HepG2 (cell line): ENCODE measurements around the gene SPINT4. TPM values are rescaled to one million over a fixed set of nuclear protein-coding genes. Genes with fewer than 3 reads are reported as not detected.
A peak's percentile ranks its signal among the peaks of the same experiment; 100 is the strongest.

Experiments used
- KDM3A ChIP-seq: IDR thresholded peaks from 2 replicates; pipeline ENCODE4 v1.6.1; 2018; ENCODE audit warnings: low read depth, missing compliant biosample characterization
- KLF12 ChIP-seq: sonication (generic); formaldehyde crosslinking; IDR thresholded peaks from 2 replicates; pipeline ENCODE4 v1.4.0; 2020; ENCODE audit warnings: missing genetic modification reagents, borderline replicate concordance
- MEIS1 ChIP-seq: sonication (generic); formaldehyde crosslinking; IDR thresholded peaks from 2 replicates; pipeline ENCODE4 v1.9.0; 2021; ENCODE audit warnings: mild to moderate bottlenecking, missing genetic modification reagents, moderate library complexity, borderline replicate concordance
- MYNN ChIP-seq: sonication (generic); formaldehyde crosslinking; IDR thresholded peaks from 2 replicates; pipeline ENCODE4 v1.4.0; 2020; ENCODE audit warnings: mild to moderate bottlenecking, low read depth, missing genetic modification reagents
- RFXAP ChIP-seq: sonication (generic); formaldehyde crosslinking; IDR thresholded peaks from 2 replicates; pipeline ENCODE4 v1.4.0; 2020; ENCODE audit warnings: missing genetic modification reagents, borderline replicate concordance
- SAFB2 ChIP-seq: sonication (generic); formaldehyde crosslinking; IDR thresholded peaks from 2 replicates; pipeline ENCODE4 v1.5.1; 2020; ENCODE audit warnings: missing genetic modification reagents, low read depth, mild to moderate bottlenecking, borderline replicate concordance
- SOX13 ChIP-seq, 3 experiments: fragments of 450-650 bp in 1 of 3; sonication (generic) in 1 of 3; formaldehyde crosslinking in 1 of 3; IDR thresholded peaks in 2 of 3; conservative IDR thresholded peaks in 1 of 3; 2 replicates each; pipeline versions ENCODE4 v1.5.0 to v1.6.1; 2016 to 2020; ENCODE audit warnings: antibody characterized with exemption in 1 of 3, mild to moderate bottlenecking in 1 of 3, missing compliant biosample characterization in 1 of 3, missing genetic modification reagents in 1 of 3, moderate library complexity in 1 of 3
- SSRP1 ChIP-seq: IDR thresholded peaks from 2 replicates; pipeline ENCODE4 v1.6.1; 2016; ENCODE audit warnings: control low read depth
- YY1 ChIP-seq: IDR thresholded peaks from 2 replicates; pipeline ENCODE4 v1.6.1; 2011; ENCODE audit warnings: low read length, low read depth, moderate library complexity, mild to moderate bottlenecking; ENCODE audit not compliant: insufficient read depth, insufficient replicate concordance
- ZNF333 ChIP-seq: sonication (generic); formaldehyde crosslinking; IDR thresholded peaks from 2 replicates; pipeline ENCODE4 v1.4.0; 2020; ENCODE audit warnings: mild to moderate bottlenecking, missing genetic modification reagents, borderline replicate concordance
- ZNF737 ChIP-seq: sonication (generic); formaldehyde crosslinking; IDR thresholded peaks from 2 replicates; pipeline ENCODE4 v1.5.0; 2020; ENCODE audit warnings: missing genetic modification reagents, mild to moderate bottlenecking, borderline replicate concordance
- ZNF776 ChIP-seq: sonication (generic); formaldehyde crosslinking; IDR thresholded peaks from 2 replicates; pipeline ENCODE4 v1.4.0; 2020; ENCODE audit warnings: mild to moderate bottlenecking, missing genetic modification reagents
- polyA plus RNA-seq, 8 experiments: library from polyadenylated mRNA; depleted of rRNA in 3 of 8; stranded (reverse) in 7 of 8; unstranded in 1 of 8; fragments of >200 nt; fragmentation: Illumina TruSeq in 4 of 8; extraction: Trizol in 4 of 8; gene quantifications; 2 replicates each; pipeline versions ENCODE4 v1.2.1 to v1.2.3, GENCODE V29; 2011 to 2016; ENCODE audit warnings: low read depth in 4 of 8, missing spikeins in 1 of 8, mixed read lengths in 1 of 8; ENCODE audit not compliant: insufficient read depth in 1 of 8
- total RNA-seq, 5 experiments: library from RNA; depleted of rRNA; stranded (reverse); fragments of >200 nt; fragmentation: Illumina TruSeq; extraction: Trizol; gene quantifications; 2 replicates each; pipeline ENCODE4 v1.2.3, GENCODE V29; 2016; ENCODE audit warnings: low read depth in 1 of 5
- TF ChIP-seq, protein P1 (sequence below): sonication (generic); formaldehyde crosslinking; conservative IDR thresholded peaks from 2 replicates; pipeline ENCODE4 v1.4.0; 2020; ENCODE audit warnings: missing genetic modification reagents
- TF ChIP-seq, protein P2 (sequence below): sonication (generic); formaldehyde crosslinking; IDR thresholded peaks from 2 replicates; pipeline ENCODE4 v1.4.0; 2020; ENCODE audit warnings: missing genetic modification reagents
- TF ChIP-seq, protein P3 (sequence below): sonication (generic); formaldehyde crosslinking; IDR thresholded peaks from 2 replicates; pipeline ENCODE4 v1.4.0; 2020; ENCODE audit warnings: missing genetic modification reagents
- TF ChIP-seq, protein P4 (sequence below): sonication (generic); formaldehyde crosslinking; IDR thresholded peaks from 2 replicates; pipeline ENCODE4 v1.4.0; 2020; ENCODE audit warnings: missing genetic modification reagents, borderline replicate concordance

SPINT4 gene
- total and polyA plus RNA-seq, 2 of the 13 experiments (the other 11 are each of a cell fraction or from before 2014, with no cell fraction given): not detected

DNA sequence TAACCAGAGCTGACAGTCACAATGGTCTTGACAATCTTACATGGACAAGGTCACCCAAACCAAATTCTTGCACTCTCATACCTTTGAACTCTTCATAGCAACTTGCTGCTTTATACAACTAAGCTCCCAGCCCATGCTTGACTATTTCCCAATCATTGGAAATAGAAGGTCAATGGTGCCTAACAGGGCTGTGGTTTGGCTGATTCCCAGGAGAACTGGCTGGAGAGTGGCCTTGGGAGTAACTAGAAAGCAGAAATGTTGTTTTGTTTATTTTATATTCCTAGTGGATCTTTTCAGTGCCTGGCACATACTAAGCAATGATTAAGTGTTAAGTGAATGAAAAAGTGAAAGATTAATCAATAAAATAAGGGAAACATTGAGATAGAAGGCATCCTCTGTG lies 3.0 kb downstream of the SPINT4 start (continued):
- TF ChIP-seq, protein P1, sequence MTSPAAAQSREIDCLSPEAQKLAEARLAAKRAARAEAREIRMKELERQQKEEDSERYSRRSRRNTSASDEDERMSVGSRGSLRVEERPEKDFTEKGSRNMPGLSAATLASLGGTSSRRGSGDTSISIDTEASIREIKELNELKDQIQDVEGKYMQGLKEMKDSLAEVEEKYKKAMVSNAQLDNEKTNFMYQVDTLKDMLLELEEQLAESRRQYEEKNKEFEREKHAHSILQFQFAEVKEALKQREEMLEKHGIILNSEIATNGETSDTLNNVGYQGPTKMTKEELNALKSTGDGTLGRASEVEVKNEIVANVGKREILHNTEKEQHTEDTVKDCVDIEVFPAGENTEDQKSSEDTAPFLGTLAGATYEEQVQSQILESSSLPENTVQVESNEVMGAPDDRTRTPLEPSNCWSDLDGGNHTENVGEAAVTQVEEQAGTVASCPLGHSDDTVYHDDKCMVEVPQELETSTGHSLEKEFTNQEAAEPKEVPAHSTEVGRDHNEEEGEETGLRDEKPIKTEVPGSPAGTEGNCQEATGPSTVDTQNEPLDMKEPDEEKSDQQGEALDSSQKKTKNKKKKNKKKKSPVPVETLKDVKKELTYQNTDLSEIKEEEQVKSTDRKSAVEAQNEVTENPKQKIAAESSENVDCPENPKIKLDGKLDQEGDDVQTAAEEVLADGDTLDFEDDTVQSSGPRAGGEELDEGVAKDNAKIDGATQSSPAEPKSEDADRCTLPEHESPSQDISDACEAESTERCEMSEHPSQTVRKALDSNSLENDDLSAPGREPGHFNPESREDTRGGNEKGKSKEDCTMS: no peak
- TF ChIP-seq KLF12 (CRISPR knock-in tag): no peak
- no peak for TF ChIP-seq ZNF333
- no peak for TF ChIP-seq SSRP1 (CRISPR knock-in tag)
- TF ChIP-seq MYNN (CRISPR knock-in tag): no peak
- no peak for TF ChIP-seq MEIS1 (CRISPR knock-in tag)
- no peak for TF ChIP-seq YY1
- TF ChIP-seq, protein P2, sequence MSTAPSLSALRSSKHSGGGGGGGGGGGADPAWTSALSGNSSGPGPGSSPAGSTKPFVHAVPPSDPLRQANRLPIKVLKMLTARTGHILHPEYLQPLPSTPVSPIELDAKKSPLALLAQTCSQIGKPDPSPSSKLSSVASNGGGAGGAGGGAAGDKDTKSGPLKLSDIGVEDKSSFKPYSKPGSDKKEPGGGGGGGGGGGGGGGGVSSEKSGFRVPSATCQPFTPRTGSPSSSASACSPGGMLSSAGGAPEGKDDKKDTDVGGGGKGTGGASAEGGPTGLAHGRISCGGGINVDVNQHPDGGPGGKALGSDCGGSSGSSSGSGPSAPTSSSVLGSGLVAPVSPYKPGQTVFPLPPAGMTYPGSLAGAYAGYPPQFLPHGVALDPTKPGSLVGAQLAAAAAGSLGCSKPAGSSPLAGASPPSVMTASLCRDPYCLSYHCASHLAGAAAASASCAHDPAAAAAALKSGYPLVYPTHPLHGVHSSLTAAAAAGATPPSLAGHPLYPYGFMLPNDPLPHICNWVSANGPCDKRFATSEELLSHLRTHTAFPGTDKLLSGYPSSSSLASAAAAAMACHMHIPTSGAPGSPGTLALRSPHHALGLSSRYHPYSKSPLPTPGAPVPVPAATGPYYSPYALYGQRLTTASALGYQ (CRISPR knock-in tag): no peak
- TF ChIP-seq KDM3A: peak; percentile 60; the same call in 1 of the 2 replicates
- no peak for TF ChIP-seq SAFB2 (CRISPR knock-in tag)
- TF ChIP-seq, protein P3, sequence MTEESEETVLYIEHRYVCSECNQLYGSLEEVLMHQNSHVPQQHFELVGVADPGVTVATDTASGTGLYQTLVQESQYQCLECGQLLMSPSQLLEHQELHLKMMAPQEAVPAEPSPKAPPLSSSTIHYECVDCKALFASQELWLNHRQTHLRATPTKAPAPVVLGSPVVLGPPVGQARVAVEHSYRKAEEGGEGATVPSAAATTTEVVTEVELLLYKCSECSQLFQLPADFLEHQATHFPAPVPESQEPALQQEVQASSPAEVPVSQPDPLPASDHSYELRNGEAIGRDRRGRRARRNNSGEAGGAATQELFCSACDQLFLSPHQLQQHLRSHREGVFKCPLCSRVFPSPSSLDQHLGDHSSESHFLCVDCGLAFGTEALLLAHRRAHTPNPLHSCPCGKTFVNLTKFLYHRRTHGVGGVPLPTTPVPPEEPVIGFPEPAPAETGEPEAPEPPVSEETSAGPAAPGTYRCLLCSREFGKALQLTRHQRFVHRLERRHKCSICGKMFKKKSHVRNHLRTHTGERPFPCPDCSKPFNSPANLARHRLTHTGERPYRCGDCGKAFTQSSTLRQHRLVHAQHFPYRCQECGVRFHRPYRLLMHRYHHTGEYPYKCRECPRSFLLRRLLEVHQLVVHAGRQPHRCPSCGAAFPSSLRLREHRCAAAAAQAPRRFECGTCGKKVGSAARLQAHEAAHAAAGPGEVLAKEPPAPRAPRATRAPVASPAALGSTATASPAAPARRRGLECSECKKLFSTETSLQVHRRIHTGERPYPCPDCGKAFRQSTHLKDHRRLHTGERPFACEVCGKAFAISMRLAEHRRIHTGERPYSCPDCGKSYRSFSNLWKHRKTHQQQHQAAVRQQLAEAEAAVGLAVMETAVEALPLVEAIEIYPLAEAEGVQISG (CRISPR knock-in tag): no peak
- no peak for TF ChIP-seq ZNF776
- no peak for TF ChIP-seq SOX13 (IDR thresholded peaks at IDR 0.05)
- peak in 1 of 2 experiments; percentile 91; a peak in 2 of 4 replicates for TF ChIP-seq SOX13 (CRISPR knock-in tag; conservative IDR thresholded peaks at IDR 0.05 in 1 of 2, IDR thresholded peaks at IDR 0.05 in 1 of 2)
- no peak for TF ChIP-seq RFXAP (CRISPR knock-in tag)
- TF ChIP-seq ZNF737: no peak
- TF ChIP-seq, protein P4, sequence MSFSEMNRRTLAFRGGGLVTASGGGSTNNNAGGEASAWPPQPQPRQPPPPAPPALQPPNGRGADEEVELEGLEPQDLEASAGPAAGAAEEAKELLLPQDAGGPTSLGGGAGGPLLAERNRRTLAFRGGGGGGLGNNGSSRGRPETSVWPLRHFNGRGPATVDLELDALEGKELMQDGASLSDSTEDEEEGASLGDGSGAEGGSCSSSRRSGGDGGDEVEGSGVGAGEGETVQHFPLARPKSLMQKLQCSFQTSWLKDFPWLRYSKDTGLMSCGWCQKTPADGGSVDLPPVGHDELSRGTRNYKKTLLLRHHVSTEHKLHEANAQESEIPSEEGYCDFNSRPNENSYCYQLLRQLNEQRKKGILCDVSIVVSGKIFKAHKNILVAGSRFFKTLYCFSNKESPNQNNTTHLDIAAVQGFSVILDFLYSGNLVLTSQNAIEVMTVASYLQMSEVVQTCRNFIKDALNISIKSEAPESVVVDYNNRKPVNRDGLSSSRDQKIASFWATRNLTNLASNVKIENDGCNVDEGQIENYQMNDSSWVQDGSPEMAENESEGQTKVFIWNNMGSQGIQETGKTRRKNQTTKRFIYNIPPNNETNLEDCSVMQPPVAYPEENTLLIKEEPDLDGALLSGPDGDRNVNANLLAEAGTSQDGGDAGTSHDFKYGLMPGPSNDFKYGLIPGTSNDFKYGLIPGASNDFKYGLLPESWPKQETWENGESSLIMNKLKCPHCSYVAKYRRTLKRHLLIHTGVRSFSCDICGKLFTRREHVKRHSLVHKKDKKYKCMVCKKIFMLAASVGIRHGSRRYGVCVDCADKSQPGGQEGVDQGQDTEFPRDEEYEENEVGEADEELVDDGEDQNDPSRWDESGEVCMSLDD (CRISPR knock-in tag): no peak
